Activated CD4-positive, alpha-beta T cell treated with anti-CD3 and anti-CD28 coated beads, Interleukin-2, amount 50 U/mL, for 48 hours (primary cell): ENCODE results near the gene HENMT1.

Source experiments
- DNase-seq, 2 experiments: peaks; one replicate each; pipeline ENCODE4 v3.0.0-alpha.2; 2020

HENMT1 gene

GRCh38 chr1:108624069-108624468, 36.8 kb downstream of the HENMT1 start:
- no peak for DNase-seq

GRCh38 chr1:108617724-108618056, 43.2 kb downstream of the HENMT1 start:
- no peak for DNase-seq

GRCh38 chr1:108617008-108617723, 43.7 kb downstream of the HENMT1 start:
- no peak for DNase-seq

- DNase-seq, result no peak
These were observed 45.3 kb downstream of the HENMT1 start for GRCh38 chr1:108615544-108615943.

- no peak for DNase-seq
These were observed 48.4 kb downstream of the HENMT1 start for GRCh38 chr1:108612496-108612895.

GRCh38 chr1:108611984-108612383, 48.9 kb downstream of the HENMT1 start:
- no peak for DNase-seq

GRCh38 chr1:108610073-108610472, 50.8 kb downstream of the HENMT1 start:
- no peak for DNase-seq

- no peak for DNase-seq
These were observed 51.3 kb downstream of the HENMT1 start for GRCh38 chr1:108609483-108610049.

- DNase-seq, result no peak
These were observed 54.4 kb downstream of the HENMT1 start for GRCh38 chr1:108606478-108606877.

- no peak for DNase-seq
These were observed 55.3 kb downstream of the HENMT1 start for GRCh38 chr1:108605633-108606032.

- DNase-seq, result no peak
These were observed 59.0 kb downstream of the HENMT1 start for GRCh38 chr1:108601708-108602410.

- DNase-seq, result no peak
These were observed 60.4 kb downstream of the HENMT1 start for GRCh38 chr1:108600504-108600903.

GRCh38 chr1:108598340-108598739, 62.6 kb downstream of the HENMT1 start:
- DNase-seq, result no peak
